ENCODE data around the gene DUSP6. TPM values are rescaled to one million over a fixed set of nuclear protein-coding genes. Genes with fewer than 3 reads are reported as not detected.
"Not testable (repeated sequence)": the region's sequence is repeated elsewhere in the genome, so short reads cannot be mapped to it uniquely, and the experiment has no call there.

The DUSP6 gene
- total and polyA plus RNA-seq, 12 donors, result 9.4 to 43.4 (median 24.8) TPM

DNA sequence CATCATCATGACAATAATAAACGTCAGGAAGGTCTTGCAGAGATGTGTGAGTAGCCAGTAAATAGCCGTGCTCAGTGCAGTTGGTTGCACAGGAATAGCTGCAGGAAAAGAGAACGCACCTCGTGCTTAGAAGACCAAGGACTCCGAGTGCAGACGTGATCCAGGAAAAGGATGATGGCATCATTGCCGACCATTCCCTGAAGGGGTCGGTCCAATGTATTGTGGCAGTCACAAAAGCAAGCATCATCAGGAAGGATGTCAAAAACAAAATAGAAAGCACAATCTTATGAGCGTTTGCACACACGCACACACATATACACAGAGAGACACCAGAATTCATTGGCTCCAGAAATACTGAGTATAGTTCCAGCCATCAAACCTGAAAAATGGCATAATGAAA, 12.8 kb downstream of the DUSP6 start:
- ATAC-seq, result peak; percentile 20 to 90 (median 72)
- peak overlapping the region in 1 of 10 donors; percentile 20 for H3K4me3 ChIP-seq

DNA sequence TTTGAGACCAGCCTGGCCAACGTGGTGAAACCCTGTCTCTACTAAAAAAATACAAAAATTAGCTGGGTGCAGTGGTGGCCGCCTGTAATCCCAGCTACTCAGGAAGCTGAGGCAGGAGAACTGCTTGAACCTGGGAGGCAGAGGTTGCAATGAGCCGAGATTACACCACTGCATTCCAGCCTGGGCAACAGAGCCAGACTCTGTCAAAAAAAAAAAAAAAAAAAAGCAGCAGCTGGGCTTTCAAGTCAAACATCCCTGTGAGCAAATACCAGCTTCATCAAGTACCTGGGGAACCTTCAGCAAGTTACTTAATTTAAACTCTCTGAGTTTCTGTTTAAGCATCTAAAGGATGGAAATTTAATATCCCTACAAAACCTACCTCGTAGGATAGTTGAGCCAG, 15.2 kb downstream of the DUSP6 start:
- peaks cover 0 to 30% (median 12%) of the 10 kb centered on the region in 9 donors for H3K4me1 ChIP-seq
- H3K9me3 ChIP-seq, H3K36me3 ChIP-seq, H3K4me3 ChIP-seq, DNase-seq, ATAC-seq, H3K27me3 ChIP-seq, H3K27ac ChIP-seq: not testable (repeated sequence)
- WGBS, 2 donors, result 81 to 92% methylated on average over 4 of the region's 4 CpGs
- intact Hi-C loops (cut with DNase I), result loop anchor here in 2 of 10 donors (5.0 to 10.0 kb wide), 2 partner anchors 60 to 62 kb away; no protein-coding TSS in a partner anchor

More for the DNA sequence above, 12.8 kb downstream of the DUSP6 start:
- no peak for DNase-seq
- Histone ChIP-seq H3K4me1 (peaks cover 0 to 25% (median 7%) of the 10 kb centered on the region in 9 donors), H3K27ac (peak overlapping the region in 8 of 10 donors; percentile 25 to 81 (median 56)), H3K36me3 (no peaks in the 10 kb centered on the region), H3K9me3 (no peaks in the 10 kb centered on the region), H3K27me3 (no peaks in the 10 kb centered on the region)
- TF ChIP-seq, protein P1, sequence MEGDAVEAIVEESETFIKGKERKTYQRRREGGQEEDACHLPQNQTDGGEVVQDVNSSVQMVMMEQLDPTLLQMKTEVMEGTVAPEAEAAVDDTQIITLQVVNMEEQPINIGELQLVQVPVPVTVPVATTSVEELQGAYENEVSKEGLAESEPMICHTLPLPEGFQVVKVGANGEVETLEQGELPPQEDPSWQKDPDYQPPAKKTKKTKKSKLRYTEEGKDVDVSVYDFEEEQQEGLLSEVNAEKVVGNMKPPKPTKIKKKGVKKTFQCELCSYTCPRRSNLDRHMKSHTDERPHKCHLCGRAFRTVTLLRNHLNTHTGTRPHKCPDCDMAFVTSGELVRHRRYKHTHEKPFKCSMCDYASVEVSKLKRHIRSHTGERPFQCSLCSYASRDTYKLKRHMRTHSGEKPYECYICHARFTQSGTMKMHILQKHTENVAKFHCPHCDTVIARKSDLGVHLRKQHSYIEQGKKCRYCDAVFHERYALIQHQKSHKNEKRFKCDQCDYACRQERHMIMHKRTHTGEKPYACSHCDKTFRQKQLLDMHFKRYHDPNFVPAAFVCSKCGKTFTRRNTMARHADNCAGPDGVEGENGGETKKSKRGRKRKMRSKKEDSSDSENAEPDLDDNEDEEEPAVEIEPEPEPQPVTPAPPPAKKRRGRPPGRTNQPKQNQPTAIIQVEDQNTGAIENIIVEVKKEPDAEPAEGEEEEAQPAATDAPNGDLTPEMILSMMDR (IDR thresholded peaks at IDR 0.05), result no peak
- 70 to 77% methylated on average over 10 of the region's 10 CpGs for WGBS, 2 donors
- intact Hi-C loops (cut with DNase I), result loop anchor here in 2 of 10 donors (5.0 to 10.0 kb wide), 2 partner anchors 62 to 65 kb away; no protein-coding TSS in a partner anchor

DNA sequence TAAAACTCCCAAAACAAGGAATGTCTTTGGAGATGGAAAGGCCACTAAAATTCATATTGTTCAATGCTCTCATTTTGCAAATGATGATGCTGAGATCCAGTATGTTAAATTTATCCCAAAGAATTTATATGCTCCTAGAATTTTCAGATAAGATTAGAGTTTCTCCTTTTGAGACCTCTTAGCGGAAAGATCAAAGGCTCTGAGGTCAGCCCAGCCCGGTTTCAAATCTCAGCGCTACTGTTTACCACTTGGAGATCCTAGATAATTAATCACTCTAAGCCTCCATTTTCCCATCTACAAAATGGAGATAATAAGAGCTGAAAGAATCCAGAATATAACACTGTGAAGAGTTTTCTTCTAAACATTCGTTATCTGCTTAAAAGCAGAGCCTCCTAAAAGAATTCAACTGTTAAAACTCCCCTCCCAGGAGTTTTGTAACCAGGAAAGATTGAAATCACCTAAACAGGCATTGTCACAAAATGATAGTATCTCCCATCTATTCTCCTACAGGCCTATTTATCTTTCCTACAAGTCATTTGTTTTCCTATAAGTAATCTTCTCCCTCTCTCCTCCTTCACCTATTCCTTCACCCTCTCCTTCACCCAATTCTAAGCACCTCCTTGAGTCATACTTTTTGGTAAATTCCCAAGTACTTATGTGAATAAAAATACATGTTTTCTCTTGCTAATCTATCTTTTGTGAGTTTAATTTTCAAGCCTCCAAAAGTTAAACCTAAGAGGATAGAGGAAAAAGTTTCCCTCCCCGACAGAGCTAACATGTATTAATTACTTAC, 16.7 kb downstream of the DUSP6 start:
- no peaks in the 10 kb centered on the region for H3K36me3 ChIP-seq
- peaks cover 0 to 10% (median 4%) of the 10 kb centered on the region in 11 donors for H3K9me3 ChIP-seq
- WGBS, 2 donors, result 78 to 81% methylated on average over 5 of the region's 5 CpGs
- TF ChIP-seq, protein P1 (IDR thresholded peaks at IDR 0.05), result no peak
- intact Hi-C loops (cut with DNase I), result loop anchor here in 2 of 10 donors (5.0 to 10.0 kb wide), 2 partner anchors 58 to 61 kb away; no protein-coding TSS in a partner anchor
- H3K27ac ChIP-seq, result no peak overlapping the region
- DNase-seq, result no peak
- H3K27me3 ChIP-seq, result no peaks in the 10 kb centered on the region
- H3K4me1 ChIP-seq, result peaks cover 0 to 28% (median 12%) of the 10 kb centered on the region in 9 donors
- ATAC-seq, result no peak
- H3K4me3 ChIP-seq, result no peak overlapping the region

DNA sequence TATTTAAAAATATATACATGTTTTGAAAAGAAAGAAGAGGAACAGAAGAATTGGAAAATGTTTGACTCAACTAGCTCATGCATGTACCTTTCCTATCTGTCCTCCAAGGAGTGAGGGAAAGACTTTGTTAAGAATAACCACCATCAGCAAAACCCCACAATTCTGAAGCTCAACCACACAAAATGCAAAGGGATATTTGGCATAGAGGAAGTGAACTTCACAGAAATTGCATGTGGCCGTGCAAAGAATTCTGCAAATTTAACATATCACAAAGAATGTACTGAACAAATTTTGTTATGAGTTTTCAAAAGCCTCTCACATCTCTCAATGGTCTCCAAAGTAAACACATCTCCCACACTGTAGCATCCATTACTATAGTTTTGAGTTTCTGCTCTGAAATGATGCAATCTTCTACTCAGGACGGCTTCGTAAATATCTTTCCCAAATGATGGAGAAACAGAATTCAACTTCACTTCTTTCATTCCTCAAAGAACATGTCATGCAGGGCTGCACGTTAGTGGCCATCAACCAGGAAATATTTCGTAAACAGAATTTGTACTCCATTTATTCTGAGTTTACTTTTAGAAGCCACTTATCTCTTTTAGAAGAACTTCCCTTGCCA, 17.6 kb downstream of the DUSP6 start:
- 67 to 73% methylated on average over 5 of the region's 5 CpGs for WGBS, 2 donors
- Histone ChIP-seq H3K9me3 (peaks cover 0 to 18% (median 8%) of the 10 kb centered on the region in 11 donors), H3K4me3 (no peak overlapping the region), H3K36me3 (no peaks in the 10 kb centered on the region), H3K27me3 (no peaks in the 10 kb centered on the region), H3K4me1 (peaks cover 0 to 22% (median 10%) of the 10 kb centered on the region in 9 donors), H3K27ac (peak overlapping the region in 5 of 10 donors; percentile 4 to 63 (median 51))
- peak in 1 of 8 donors; percentile 23 for ATAC-seq
- intact Hi-C loops (cut with DNase I), result loop anchor here in 2 of 10 donors (5.0 to 10.0 kb wide), 2 partner anchors 57 to 60 kb away; no protein-coding TSS in a partner anchor
- DNase-seq, result no peak
- TF ChIP-seq, protein P1 (IDR thresholded peaks at IDR 0.05), result no peak

Data from heart right ventricle (tissue), 16 donors.